GM19455 (cell line): Measurements from ENCODE around the gene IRF2BPL.
A peak's percentile ranks its signal among the peaks of the same experiment; 100 is the strongest.
"Not testable (repeated sequence)": the region's sequence is repeated elsewhere in the genome, so short reads cannot be mapped to it uniquely, and the experiment has no call there.

ENCODE experiments used
- ATAC-seq: cut with Tn5 transposase; IDR thresholded peaks from one replicate; pipeline ENCODE4 v1.9.1; 2021; ENCODE audit not compliant: unreplicated experiment

IRF2BPL gene

DNA sequence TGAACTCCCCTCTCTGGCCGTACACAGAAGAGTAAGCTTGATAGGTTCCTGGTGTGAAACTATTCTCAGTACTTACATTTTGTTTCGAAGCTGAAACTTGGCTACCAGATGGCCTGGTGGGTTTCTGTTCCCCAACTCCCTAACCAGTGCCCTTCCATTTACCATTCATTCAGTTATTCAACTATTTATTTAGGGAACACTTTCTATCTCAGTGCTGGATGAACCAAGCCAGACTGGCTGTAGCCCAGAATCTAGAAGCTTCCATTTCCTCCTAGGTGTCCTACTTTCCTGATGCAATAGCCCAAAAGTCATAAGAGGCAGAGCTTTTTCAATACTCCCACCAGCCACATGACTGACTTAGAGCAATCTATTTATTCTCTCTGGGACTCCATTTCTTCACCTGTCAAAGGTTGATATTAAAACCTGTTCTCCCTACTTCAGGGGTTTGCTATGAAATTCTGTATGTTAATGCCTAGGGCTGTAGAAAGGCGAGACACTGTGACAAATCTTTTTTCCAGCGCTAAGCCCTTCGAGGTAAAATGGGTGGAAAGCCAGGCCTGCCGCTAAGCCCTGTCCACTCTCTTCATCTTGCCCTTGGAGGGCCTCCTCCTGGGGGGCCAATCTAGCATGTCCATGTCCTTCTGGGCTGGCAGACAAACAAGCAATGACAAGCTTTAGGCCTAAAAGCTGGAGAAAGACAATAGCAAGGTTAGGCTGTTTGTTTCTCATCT lies 8.1 kb upstream of the IRF2BPL start:
- ATAC-seq: no peak

DNA sequence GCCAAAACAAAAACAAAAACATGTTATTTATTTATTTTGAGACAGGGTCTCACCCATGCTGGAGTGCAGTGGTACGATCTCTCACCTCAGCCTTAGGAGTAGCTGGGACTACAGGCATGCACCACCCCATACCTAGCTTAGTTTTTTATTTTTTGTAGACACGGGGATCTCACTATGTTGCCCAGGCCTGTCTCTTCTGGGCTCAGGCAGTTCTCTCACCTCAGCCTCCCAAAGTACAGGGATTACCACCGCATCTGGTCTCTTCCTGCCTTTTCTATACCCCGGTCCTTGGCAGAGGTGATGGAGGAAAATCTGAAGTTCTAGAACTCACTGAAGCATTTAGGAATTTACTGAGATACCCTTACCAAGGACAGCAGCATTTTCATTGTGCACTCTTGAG lies 6.8 kb upstream of the IRF2BPL start:
- ATAC-seq: no peak

DNA sequence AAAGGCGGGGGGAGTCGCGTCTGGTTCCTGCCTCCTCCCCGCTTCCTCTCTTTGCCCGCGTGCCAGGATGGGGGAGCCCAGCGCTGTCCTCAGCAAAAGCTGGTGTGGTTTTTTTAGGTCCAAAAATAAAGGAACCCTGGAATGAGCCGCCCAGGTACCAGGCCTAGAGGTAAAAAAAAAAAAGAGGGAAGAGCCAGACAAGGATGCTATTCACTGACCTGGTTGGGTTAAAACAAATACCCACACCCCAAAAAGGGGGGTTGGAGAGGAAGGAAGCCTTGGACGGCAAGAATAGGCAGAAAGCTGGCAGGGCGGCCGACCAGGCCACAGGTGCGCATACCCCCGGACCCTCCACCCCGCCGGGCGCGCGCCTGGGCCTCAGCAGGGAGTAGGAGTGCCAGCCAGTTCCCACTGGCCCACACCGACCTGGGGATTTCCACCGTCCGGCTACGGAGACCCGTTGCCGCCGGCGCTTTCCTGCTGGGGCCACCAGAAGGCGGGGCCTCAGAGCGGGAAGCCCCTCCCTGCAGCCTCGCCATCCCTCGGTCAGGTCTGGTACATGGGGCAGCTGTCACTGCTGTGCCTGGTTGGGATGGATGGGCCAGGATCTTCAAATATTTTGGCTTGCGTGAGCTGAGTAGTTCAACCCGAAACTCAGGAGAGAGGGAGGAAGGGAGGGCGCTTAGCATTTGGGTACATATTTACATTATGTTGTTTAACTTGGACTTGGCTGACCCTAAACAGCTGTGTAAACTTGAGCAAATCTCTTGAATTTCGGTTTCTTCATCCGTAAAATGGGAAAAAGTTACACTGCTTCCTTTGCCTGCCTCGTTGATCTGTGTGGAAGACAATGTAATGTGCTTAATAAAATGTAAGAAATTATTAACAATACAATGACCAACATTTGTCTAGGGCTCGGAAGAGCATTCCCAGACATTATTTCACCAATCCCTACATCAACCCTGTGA lies 5.4 kb upstream of the IRF2BPL start:
- peak; percentile 58 for ATAC-seq

DNA sequence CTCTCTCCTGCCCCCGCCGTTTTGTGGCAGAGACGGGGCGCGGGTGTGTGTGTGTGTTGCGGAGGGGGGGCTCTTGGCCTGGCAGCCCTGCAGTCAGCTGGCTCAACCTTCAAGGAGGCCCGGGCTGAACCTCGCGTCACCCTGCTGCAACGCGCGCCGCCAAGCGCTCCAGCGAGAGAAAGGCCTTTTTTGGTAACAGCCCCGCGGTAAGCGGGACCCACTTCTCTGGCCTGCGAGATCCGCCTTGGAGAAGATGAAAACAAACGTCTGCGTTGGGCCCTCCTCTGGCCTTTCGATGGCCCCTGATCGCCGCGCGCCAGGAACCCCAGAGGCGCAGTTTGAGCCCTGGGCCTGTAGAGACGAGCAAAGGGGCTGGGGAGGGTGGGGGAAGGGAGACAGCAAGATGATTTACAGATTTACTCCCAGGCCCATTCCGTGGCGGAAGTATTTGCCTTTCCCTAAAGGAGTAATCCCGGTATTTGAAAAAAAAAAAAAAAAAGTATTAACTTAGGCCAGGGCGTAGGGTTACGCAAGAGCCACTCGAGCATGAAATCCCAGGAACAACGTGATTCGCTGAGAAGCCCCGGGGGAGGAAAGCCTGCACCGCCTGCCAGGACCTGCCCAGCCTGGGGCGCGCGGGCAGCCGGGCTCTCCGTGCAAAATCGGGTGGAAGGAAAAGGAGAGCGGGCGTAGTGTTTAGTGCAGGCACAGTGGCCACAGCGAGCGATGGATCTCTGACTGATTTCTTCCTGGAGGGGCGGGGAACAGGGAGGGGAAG lies 4.5 kb upstream of the IRF2BPL start:
- peak; percentile 6 for ATAC-seq

DNA sequence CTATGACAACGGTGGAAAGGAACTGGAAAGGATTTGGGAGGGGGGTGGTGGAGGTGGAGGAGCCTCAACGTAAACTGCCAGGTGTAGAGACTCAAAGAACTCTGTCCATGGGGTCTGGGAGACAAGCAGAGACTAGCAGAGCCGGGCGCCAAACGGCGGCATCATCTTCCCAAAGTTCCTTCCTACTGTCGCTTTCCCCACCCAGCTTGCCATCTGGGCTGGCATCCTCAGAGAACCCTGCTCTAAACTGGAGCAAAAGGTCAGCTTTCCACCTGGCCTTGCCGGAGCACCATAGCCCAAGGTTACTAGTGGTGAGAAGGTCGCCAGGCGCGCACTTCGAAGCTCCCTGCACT lies 4.0 kb upstream of the IRF2BPL start:
- no peak for ATAC-seq

DNA sequence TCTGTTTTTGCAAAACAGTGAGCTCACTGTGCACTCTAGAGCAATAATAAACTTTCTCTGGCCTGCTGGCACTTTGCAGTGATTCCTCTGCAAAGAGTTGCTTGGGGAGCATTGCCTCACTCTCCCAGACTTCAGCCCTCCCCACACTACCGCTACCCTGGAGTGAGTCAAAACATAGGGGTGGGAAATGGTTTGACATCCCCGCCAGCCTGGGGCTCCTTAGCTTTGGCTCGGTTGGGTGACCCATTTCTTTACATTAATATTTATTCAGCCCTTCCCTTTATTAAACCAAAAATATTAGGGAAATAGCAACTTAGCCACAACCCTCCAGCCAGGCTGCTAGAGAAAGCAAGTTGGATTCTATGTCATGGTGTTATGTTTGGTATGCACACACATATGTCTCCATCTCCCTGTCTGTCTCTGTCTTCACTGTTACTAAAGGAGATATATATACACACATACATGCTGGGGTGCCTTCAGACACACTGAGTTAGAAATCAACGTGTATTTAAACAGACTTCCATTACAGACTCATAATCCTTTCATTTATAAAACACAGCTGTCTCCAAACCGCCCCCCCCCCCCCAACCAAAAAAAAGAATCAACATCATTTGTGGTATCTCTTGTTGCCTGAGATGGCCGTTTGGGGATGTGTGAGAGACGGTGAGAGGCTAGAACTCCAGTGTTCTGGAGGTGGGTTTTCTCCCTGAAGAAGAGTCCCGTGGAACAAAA lies 3.4 kb upstream of the IRF2BPL start:
- ATAC-seq: no peak

DNA sequence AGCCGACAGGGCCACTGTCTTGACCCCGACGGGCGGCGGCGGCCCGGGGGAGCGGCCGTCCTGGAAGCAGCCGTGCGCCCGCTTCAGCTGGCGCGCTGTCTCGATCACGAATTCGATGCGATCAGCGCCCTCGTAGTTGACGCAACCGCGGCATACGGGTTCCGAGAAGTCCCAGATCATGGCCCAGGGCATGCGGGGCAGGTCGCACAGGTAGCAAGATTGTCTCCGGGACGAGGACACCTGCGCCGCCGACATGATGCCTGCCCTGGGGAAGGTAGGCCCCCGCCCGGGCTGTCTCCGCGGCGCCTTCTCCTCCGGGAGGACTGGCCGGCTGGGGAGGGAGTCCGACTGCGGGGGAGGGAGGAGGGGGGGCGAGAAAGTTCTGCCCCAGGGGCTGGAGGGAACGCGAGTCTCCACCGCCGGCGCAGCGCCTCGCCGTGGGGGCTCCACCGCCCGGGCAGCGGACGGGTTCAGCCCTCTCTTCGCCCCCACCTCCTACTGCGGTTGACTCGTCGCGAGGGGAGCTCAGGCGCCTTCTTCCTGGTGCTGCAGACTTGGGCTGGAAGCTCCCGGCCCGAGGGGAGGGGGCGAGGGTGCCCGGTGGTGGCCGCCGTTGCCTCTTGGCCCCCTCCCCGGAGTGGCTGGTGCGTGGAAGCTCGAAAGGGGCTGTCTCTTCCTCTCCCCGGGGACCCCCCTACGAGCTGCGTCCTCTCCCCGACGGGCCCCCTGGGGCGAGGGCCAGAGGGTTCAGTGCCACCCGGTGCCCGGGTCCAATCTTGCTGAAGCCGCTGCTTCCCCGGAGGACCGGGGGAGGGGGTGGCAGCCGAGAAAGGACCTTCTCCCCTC lies 747 bp downstream of the IRF2BPL start:
- peak; percentile 39 for ATAC-seq

DNA sequence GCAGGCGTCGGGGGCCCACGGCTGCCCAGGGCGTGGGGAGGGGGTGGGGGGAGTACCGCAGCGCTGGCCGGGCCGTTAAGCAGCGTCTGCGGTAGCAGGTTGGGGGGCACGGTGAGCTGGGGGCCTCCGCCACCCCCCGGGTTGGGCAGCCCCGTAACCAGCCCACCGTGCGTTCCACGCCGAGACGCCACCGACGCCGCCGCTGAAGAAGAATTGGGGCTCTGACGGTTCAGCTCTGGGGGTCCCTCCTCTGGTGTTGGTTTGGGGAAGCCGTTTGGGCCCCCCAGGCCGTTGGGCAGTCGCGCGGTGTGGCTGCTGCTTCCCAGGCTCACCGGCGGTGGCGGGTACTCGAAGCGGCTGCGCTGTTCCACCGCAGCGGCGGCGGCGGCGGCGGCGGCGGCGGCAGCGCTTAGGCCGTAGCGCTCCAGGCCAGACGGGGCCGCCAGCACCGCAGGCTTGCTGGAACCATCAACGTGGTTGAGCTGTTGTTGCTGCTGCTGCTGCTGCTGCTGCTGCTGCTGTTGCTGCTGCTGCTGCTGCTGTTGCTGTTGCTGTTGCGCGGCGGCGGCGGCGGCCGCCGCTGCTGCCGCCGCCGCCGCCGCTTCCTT lies 1.5 kb downstream of the IRF2BPL start:
- peak; percentile 18 for ATAC-seq

DNA sequence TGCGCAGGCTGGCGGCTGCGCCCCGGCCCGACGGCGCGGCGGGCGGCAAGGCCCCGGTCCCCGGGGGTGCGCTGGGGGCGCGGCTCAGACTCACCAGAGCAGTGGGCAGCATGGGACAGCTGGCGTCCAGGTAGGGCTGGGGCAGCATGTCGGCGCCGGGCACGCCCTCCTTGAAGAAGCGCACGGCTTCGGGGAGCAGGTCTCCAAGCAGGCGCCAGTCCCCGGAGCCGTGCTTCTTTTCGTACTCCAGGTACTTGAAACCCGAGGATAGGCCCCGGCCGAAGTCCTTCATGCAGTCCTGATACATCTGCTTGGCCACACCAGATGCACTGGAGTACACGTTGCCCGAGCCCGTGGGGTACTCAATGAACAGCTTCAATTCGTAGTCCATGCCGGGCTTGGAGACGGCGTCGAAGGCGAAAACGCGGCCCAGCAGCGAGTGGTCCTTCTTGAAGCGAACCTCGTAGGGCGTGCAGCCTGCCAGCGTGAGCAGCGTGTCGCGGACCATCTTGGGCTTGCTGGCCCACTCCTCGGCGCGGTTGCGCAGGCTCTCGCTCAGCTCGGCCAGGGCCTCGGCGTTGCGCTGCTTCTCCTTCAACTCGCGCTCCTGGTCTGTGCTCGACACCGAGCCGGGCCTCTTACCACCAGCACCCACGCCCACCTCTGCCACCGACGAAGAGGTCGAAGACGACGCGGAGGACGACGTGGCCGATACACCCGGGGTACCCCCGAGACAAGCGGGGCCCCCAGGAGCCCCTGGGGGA lies 2.2 kb downstream of the IRF2BPL start:
- no peak for ATAC-seq

DNA sequence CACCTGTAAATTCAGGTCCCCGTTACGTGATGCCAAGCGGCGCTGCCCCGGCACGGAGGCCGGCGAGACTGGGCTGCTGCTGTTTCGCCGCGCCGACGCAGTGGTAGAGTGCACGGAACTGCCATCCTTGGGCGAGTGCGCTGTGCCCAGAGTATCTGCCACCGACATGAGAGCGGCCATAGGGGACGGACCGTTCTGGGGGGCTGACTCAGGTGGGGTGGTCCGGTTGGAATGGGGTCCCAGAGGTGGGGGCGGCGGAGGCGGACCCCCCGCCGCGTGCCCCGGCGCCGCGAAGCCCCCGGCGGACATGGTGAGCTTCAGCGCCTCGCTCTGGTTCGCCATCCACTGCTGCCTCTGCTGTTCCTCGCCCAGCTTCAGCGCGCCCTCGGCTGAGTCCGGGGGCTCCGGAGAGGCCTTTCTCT lies 2.8 kb downstream of the IRF2BPL start:
- ATAC-seq: no peak

DNA sequence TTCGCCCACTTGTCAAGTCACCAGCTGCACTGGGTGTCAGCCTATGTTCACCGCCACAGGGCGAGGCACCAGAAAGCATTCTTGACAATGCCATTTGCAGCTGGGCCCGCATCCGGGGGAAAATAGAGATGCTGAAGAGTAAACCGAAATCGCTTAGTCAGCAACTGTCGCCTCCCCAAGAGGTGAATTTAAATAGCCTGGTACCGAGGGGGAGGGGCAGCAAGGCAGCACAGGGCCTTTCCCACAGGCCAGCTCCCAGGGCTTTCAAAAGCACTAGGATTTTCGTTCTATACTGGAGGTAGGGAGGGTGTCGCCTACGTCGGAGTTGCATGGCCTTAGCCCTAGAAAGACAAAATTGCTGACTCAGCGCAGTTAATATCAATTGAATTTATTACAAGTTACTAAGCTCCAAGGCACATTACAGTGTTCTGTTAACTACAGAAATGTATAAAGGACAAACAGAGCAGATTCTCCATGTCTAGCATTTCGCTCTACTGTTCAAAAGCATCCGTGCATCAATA lies 4.3 kb downstream of the IRF2BPL start:
- ATAC-seq: no peak

DNA sequence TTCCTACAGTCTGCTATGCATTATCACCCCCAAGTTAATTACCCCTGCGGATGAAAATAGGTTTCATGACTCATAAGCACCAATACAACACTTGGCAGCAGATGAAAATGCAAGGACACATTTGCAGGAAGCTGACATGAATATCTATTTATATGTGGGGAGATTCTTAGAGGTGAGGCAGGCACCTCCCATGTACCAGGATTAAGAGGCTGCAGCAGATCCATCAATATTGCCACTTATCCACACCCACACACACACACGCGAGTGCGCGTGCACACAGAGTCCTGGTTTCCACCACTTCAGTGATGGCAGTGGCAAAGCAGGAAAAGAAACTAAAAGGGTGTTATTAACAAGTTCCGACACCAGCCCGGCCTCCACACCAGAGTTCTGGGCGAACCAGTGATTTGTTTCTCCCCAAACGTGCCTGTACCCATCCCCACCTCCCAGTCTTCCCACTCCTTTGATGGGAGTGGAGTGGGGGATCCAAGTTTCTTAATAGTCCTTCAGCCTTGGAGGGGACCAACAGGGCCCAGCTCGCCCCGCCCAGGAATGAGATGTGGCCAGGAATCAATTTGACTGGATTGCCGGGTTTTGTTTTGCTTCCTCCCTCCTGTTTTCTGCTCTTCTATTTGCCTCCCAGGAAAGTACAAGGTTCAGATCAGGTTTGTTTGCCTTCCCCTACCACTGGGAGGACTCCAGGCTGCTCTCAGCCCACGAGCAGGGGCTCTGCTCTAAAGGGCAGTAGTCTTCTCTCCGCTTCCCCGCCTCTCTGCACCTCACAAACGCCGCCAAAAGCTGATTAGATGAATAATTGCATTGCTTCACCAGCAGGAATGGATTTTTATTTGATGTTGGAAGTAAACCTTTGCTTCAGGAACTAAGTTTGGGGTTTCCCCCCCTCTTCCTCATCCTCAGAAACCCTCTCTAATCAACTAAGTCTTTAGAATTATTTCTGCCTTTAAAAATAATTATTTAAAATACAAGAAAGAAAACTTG lies 5.2 kb downstream of the IRF2BPL start:
- no peak for ATAC-seq

DNA sequence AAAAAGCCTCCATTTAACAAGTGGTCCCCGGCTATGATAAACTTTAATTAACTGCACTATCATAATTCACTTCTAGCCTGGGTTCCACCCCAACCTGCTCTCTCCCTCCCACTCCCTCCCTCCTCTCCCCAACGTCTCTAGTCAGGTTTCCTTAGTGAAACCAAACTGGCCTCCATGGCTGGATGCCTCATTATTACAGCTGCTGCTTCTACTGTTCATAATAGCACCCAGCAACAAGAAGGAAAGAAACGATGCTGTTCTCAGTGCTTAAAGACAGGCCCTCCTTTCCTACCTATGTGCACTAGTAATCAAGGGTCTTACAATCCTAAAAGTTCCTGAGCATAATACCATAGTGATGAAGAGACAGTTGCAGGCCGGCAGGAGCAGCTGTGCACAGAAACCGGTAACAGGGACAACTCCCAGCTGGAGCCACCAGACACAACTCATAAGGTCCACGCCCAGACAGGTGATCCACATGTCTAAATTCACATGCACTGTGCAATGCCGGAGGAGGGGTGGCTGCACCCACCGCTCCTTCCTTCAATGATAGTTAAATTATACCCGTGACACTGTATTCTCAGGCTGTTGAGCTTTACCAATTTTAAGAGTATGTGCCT lies 6.2 kb downstream of the IRF2BPL start:
- ATAC-seq: peak; percentile 50

DNA sequence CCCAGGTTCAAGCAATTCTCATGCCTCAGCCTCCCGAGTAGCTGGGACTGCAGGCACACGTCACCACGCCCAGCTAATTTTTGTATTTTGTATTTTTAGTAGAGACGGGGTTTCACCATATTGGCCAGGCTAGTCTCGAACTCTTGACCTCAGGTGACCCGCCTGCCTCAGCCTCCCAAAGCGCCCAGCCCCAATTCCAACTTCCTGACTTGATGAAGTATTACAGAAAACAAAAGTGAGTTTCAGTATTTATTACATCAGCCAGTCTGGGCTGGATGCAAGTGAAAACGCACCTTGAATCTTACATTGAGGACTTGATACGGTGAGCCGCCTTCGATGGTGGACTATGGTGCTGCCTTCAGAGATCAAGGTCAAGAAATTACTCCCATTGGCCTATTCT lies 7.1 kb downstream of the IRF2BPL start:
- not testable (repeated sequence) for ATAC-seq

DNA sequence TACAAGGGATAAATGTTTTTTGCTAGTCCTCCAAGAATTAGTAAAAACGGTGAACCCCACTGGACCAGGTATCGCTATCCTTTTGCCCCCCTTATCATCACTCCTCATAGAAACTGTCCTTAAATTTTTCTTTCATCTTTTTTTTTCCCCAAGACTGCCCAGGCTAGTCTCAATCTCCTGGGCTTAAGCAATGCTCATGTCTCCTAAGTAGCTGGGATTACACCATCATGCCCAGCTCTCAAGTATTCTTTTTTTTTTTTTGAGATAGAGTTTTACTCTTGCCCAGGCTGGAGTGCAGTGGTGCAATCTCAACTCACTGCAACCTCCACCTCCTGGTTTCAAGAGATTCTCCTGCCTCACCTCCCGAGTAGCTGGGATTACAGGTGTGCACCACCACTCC lies 9.7 kb downstream of the IRF2BPL start:
- ATAC-seq: no peak

DNA sequence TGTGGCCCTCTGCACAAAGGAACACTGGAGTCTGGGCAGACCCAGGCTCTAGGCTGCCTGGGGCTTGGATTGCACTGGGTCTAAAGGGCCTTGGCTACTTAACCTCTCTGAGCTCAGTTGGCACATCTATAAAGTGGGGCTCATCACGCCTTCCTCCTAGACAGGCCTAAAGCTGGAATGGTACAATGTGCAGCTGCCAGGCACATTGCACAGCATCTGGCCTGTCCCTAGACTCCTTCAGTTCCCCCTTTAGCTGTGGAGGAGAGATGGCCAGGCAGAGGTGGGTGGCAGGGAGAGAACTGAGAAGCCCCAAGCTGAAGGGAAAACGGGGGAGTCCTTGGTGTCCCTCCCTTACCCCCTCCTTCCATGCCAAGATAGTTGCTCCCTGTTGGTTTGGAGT lies 10.8 kb downstream of the IRF2BPL start:
- no peak for ATAC-seq

DNA sequence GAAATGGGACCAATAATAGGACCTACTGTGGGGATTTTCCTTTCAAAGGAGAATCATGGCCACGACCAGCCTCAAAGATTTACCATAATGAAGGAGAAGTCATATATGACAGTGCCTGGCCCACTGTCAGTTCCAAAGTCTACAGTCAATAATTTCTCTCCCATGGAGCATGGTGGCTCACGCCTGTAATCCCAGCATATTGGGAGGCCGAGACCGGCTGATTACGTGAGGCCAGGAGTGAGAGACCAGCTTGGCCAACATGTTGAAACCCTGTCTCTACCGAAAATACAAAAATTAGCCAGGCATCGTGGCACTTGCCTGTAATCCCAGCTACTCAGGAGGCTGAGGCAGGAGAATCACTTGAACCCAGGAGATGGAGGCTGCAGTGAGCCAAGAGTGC lies 13.8 kb downstream of the IRF2BPL start:
- ATAC-seq: no peak
